ENCODE results near the gene PPOX.

Gene PPOX

GRCh38 chr1:161153682-161154337, 12.4 kb upstream of the PPOX start, which contains the start of gene UFC1:
Gene UFC1, plus strand, starts transcription at chr1:161153978. Its CDS starts 20 bp downstream, at chr1:161153998.
- DNase-seq (ENCODE audit: low read depth): peak; percentile 68

- no peak for DNase-seq (ENCODE audit: low read depth)
Measured at GRCh38 chr1:161157867-161158266, 8.4 kb upstream of the PPOX start.

- DNase-seq (ENCODE audit: low read depth): no peak
Measured at GRCh38 chr1:161158316-161159010, 7.8 kb upstream of the PPOX start.

- peak; percentile 89 for DNase-seq (ENCODE audit: low read depth)
Measured at GRCh38 chr1:161159087-161159912, 6.9 kb upstream of the PPOX start, which contains the start of gene USP21. Gene USP21, plus strand, starts transcription at chr1:161159500. Its CDS starts 1,141 bp downstream, at chr1:161160641.

GRCh38 chr1:161159913-161160243, 6.3 kb upstream of the PPOX start:
- no peak for DNase-seq (ENCODE audit: low read depth)

DNA sequence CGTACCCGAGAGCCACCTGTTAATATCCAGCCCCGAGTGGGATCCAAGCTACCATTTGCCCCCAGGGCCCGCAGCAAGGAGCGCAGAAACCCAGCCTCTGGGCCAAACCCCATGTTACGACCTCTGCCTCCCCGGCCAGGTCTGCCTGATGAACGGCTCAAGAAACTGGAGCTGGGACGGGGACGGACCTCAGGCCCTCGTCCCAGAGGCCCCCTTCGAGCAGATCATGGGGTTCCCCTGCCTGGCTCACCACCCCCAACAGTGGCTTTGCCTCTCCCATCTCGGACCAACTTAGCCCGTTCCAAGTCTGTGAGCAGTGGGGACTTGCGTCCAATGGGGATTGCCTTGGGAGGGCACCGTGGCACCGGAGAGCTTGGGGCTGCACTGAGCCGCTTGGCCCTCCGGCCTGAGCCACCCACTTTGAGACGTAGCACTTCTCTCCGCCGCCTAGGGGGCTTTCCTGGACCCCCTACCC, 5.5 kb upstream of the PPOX start:
- no peak for DNase-seq (ENCODE audit: low read depth)

GRCh38 chr1:161161652-161162051, 4.6 kb upstream of the PPOX start:
- no peak for DNase-seq (ENCODE audit: low read depth)

DNA sequence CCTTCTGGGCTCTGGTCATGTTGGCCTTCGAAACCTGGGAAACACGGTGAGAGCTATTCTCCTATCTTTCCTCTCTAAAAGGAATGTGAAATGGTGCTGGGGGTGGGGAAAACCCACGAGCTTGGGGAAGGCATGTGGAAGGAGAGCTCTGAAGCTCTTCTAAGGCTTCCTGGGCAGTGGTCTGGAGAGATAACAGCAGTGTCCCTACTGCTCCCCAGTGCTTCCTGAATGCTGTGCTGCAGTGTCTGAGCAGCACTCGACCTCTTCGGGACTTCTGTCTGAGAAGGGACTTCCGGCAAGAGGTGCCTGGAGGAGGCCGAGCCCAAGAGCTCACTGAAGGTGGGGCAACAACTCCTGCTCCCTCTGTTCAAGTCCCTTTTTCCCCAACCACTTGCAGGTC, 4.2 kb upstream of the PPOX start:
- DNase-seq (ENCODE audit: low read depth): no peak

DNA sequence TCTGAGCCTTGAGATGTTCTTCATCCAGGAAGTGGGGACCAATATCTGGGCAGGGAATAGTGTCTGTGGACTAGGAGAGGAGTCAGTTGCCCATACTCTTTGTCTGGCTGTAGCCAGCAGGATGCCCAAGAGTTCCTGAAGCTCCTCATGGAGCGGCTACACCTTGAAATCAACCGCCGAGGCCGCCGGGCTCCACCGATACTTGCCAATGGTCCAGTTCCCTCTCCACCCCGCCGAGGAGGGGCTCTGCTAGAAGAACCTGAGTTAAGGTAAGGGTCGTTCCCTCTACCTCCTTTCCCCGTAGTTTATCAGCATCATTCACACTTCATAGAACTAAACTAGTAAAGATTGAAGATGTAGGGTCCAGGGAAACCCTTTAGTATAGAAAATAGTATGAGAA, 3.4 kb upstream of the PPOX start:
- no peak for DNase-seq (ENCODE audit: low read depth)

- no peak for DNase-seq (ENCODE audit: low read depth)
Measured at GRCh38 chr1:161163793-161164192, 2.4 kb upstream of the PPOX start.

- no peak for DNase-seq (ENCODE audit: low read depth)
Measured at GRCh38 chr1:161164901-161165610, 1.2 kb upstream of the PPOX start.

- DNase-seq (ENCODE audit: low read depth): no peak
Measured at GRCh38 chr1:161166669-161167548, 683 bp downstream of the PPOX start.

DNA sequence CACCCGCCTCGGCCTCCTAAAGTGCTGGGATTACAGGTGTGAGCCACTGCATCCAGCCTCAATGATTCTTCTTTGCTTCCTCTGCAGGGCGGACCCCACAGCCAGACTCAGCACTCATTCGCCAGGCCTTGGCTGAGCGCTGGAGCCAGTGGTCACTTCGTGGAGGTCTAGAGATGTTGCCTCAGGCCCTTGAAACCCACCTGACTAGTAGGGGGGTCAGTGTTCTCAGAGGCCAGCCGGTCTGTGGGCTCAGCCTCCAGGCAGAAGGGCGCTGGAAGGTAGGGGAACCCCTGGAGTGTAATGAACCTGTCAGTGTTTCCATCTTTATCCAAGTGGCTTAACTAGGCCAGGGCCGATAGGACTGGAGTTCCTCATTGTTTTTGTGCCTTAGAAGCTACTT, 2.7 kb downstream of the PPOX start:
- DNase-seq (ENCODE audit: low read depth): no peak

- no peak for DNase-seq (ENCODE audit: low read depth)
Measured at GRCh38 chr1:161171191-161171590, 5.0 kb downstream of the PPOX start.

DNA sequence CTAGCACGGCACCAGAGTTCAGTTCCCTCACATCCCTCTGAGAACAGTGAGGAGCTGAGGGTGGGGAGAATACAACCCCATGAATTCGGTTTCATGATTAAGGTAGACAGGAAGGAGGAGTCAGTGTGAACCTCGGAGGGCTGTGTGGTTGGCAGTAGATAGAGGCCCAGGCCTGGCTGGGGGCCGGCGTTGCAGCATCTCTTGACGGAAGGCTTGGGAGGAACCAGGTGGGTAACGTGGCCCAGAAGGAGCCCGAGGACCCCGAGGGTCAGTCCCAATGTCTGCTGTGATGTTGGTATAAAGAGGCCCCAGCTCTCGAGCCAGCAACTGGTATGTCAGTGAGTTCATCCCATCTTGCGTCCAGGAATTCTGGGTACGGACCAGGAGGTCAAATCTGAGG, 5.5 kb downstream of the PPOX start:
- DNase-seq (ENCODE audit: low read depth): no peak

DNA sequence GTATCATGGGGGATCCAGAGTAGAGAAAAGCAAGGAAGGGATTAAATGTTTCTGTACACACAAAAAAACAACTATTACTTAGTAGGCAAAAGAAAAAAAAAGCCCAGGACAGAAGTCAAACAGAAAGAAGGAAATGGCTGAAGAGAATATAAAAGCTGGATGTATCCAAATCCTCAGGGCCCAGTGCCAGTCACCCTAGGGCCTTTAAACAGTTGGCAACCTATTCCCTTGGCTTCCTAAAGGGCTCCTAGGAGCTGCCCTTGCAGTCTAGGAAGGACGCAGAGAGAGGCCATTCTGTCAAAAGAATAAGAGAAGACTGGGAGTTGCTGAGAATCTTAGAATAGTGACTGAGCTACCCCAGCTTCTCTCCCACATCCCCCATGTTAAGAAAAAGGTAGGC, 6.1 kb downstream of the PPOX start:
- no peak for DNase-seq (ENCODE audit: low read depth)

DNA sequence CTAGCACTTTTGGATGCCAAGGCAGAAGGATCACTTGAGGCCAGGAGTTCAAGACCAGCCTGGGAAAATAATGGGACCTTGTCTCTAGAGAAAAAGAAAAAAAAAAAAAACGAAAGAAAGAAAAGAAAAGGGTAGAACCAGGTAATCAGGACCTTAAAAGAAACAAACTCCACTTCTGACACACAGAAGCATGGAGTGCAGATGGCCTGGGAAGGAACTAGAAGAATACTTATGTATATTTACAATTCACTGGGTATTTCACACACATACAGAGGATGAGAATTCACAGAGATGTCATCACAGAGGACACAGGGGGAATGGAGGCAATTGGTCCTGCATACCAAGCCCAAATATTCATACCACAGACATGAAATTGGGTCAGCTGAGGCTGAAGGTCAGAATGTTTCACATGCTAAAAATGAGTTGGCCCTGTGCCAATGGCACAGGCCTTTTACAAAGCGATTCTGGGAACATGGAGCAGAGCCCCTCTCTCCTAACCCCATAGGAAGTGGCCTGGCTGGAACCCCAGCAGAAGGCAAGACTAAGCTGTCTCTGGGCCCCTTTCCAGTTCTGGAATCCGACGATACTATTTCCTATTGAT, 6.7 kb downstream of the PPOX start:
- no peak for DNase-seq (ENCODE audit: low read depth)

DNA sequence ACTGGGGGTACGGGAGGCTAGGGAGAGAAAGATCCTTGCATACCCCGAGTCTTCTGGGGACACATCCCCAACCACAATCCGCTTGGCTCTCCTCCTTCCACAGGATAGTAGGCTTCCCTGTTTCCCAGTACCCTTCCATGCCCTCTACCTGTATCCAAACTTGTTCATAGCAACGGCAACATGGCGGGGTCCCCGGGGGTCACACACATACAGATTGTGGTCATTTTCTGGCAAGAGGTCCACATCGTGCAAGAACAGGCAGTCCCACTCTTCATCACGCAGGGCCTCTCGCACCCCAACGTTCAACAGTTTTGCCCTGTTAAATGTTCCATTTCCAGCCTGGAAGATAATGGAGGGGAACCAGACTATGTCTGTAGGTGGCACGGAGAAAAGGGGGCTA, 7.5 kb downstream of the PPOX start:
- no peak for DNase-seq (ENCODE audit: low read depth)

- DNase-seq (ENCODE audit: low read depth): no peak
Measured at GRCh38 chr1:161174911-161175310, 8.7 kb downstream of the PPOX start.

DNA sequence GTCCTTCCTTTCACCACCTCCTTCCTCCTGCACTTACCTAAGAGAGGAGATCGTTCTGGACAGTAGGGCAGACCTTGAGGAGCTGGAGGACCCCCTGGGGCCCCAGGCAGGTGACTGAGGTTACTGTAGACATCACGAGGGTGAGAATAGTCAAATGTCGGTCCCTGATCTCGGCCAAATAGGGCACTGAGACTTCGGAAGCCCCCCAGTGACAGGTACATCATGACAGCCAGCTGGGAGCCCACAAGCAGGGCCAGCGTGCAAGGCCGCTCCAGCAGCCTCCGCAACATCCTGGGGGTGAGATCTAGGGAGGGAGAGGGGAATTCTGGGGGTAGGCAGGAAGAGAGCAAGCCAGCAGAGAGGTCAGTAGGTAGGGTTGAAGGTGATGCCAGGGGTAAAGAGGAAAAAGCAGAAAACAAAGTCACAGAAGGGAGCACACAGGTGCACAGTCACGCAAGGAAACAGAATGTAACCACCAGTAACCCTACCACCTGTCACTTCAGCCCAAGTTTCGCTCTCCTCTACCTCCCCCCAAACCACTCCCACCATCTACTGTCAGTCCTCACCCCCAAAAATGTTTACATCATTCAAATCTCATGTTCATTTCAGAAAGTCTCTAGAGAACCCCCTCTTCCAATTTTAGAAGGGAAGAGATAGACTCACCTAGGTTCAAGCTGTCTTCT, 9.7 kb downstream of the PPOX start:
- no peak for DNase-seq (ENCODE audit: low read depth)
